Stomach (tissue), 4 donors: Measurements from ENCODE around the gene SKOR2.

Experiments used
- CTCF ChIP-seq, 7 experiments: fragments of 450-650 bp in 4 of 7; fragments of 200-600 bp in 3 of 7; sonication (generic) in 3 of 7; IDR thresholded peaks; one replicate each; pipeline ENCODE4 v1.5.1; 2016 to 2019; ENCODE audit warnings: antibody characterized with exemption in 7 of 7, control low read depth in 2 of 7, mild to moderate bottlenecking in 1 of 7
- POLR2A ChIP-seq, 4 donors: fragments of 450-650 bp; IDR thresholded peaks; one replicate each; pipeline ENCODE4 v1.6.1; 2016; ENCODE audit warnings: antibody characterized with exemption in 4 of 4, control low read depth in 2 of 4, mild to moderate bottlenecking in 1 of 4, moderate library complexity in 1 of 4

- TF ChIP-seq CTCF (IDR thresholded peaks at IDR 0.05) (no peak), POLR2A (IDR thresholded peaks at IDR 0.05) (no peak)
These were observed 11.6 kb upstream of the SKOR2 start for GRCh38 chr18:47263150-47263429.
